Nephron (organoid): Measurements from ENCODE around the gene MAMDC4.

Experiments
- H3K27ac Mint-ChIP-seq, 3 experiments: 2 replicates each; pipeline ENCODE4 v1.8.0; 2020; ENCODE audit warnings: mixed read lengths in 3 of 3, mild to moderate bottlenecking in 2 of 3, moderate library complexity in 1 of 3
- H3K27me3 Mint-ChIP-seq: 2 replicates; pipeline ENCODE4 v1.8.0; 2021; ENCODE audit warnings: low read depth, mild to moderate bottlenecking, moderate library complexity, mixed read lengths
- H3K36me3 Mint-ChIP-seq: 2 replicates; pipeline ENCODE4 v1.8.0; 2020; ENCODE audit warnings: low read depth, mixed read lengths
- H3K4me1 Mint-ChIP-seq: 2 replicates; pipeline ENCODE4 v1.8.0; 2020; ENCODE audit warnings: mixed read lengths
- H3K4me3 Mint-ChIP-seq, 3 experiments: 2 replicates each; pipeline ENCODE4 v1.8.0; 2020; ENCODE audit warnings: mild to moderate bottlenecking in 3 of 3, mixed read lengths in 3 of 3, moderate library complexity in 2 of 3
- H3K9me3 Mint-ChIP-seq: 2 replicates; pipeline ENCODE4 v1.8.0; 2020; ENCODE audit warnings: mixed read lengths
- CTCF ChIP-seq, 3 experiments: fragments of 200-600 bp; sonication (generic); IDR thresholded peaks; one replicate each; pipeline ENCODE4 v1.5.0; 2021; ENCODE audit warnings: antibody characterized with exemption in 3 of 3; ENCODE audit not compliant: unreplicated experiment in 3 of 3

Gene MAMDC4

GRCh38 chr9:136828474-136829140 lies 23.5 kb upstream of the MAMDC4 start:
- H3K36me3 Mint-ChIP-seq, result peaks cover 15% of the 10 kb centered on the region
- H3K27ac Mint-ChIP-seq, result no peak overlapping the region
- H3K4me1 Mint-ChIP-seq, result no peaks in the 10 kb centered on the region
- H3K27me3 Mint-ChIP-seq, result no peaks in the 10 kb centered on the region
- no peaks in the 10 kb centered on the region for H3K9me3 Mint-ChIP-seq
- no peak for TF ChIP-seq CTCF (IDR thresholded peaks at IDR 0.05; ENCODE audit: unreplicated experiment in 3 of 3)
- H3K4me3 Mint-ChIP-seq, result no peak overlapping the region

- no peak overlapping the region for H3K4me3 Mint-ChIP-seq
- no peaks in the 10 kb centered on the region for H3K27me3 Mint-ChIP-seq
- no peak for TF ChIP-seq CTCF (IDR thresholded peaks at IDR 0.05; ENCODE audit: unreplicated experiment in 3 of 3)
- H3K4me1 Mint-ChIP-seq, result peaks cover 4% of the 10 kb centered on the region
- no peaks in the 10 kb centered on the region for H3K9me3 Mint-ChIP-seq
- peaks cover 16% of the 10 kb centered on the region for H3K36me3 Mint-ChIP-seq
- no peak overlapping the region for H3K27ac Mint-ChIP-seq
Measured at GRCh38 chr9:136829412-136829811, 22.7 kb upstream of the MAMDC4 start.

GRCh38 chr9:136829981-136830885 lies 21.9 kb upstream of the MAMDC4 start:
- Mint-ChIP-seq H3K27me3 (no peaks in the 10 kb centered on the region), H3K27ac (no peak overlapping the region), H3K9me3 (no peaks in the 10 kb centered on the region), H3K36me3 (peaks cover 16% of the 10 kb centered on the region), H3K4me3 (no peak overlapping the region), H3K4me1 (peaks cover 4% of the 10 kb centered on the region)
- TF ChIP-seq CTCF (IDR thresholded peaks at IDR 0.05; ENCODE audit: unreplicated experiment in 3 of 3), result no peak

- no peaks in the 10 kb centered on the region for H3K9me3 Mint-ChIP-seq
- peaks cover 16% of the 10 kb centered on the region for H3K36me3 Mint-ChIP-seq
- H3K4me1 Mint-ChIP-seq, result peaks cover 4% of the 10 kb centered on the region
- TF ChIP-seq CTCF (IDR thresholded peaks at IDR 0.05; ENCODE audit: unreplicated experiment in 3 of 3), result no peak
- no peak overlapping the region for H3K4me3 Mint-ChIP-seq
- H3K27me3 Mint-ChIP-seq, result no peaks in the 10 kb centered on the region
- H3K27ac Mint-ChIP-seq, result no peak overlapping the region
Measured at GRCh38 chr9:136831002-136831719, 21.0 kb upstream of the MAMDC4 start.

GRCh38 chr9:136831720-136832104 lies 20.4 kb upstream of the MAMDC4 start:
- Mint-ChIP-seq H3K27ac (no peak overlapping the region), H3K4me3 (no peak overlapping the region), H3K36me3 (peaks cover 16% of the 10 kb centered on the region), H3K27me3 (no peaks in the 10 kb centered on the region), H3K4me1 (peaks cover 4% of the 10 kb centered on the region), H3K9me3 (no peaks in the 10 kb centered on the region)
- no peak for TF ChIP-seq CTCF (IDR thresholded peaks at IDR 0.05; ENCODE audit: unreplicated experiment in 3 of 3)
